HG03064 (cell line): ENCODE results near the gene GPR68.
"Not testable (repeated sequence)": the region's sequence is repeated elsewhere in the genome, so short reads cannot be mapped to it uniquely, and the experiment has no call there.

Source experiments
- ATAC-seq: cut with Tn5 transposase; IDR thresholded peaks from one replicate; pipeline ENCODE4 v1.9.1; 2021; ENCODE audit warnings: low read depth; ENCODE audit not compliant: unreplicated experiment

The GPR68 gene

DNA sequence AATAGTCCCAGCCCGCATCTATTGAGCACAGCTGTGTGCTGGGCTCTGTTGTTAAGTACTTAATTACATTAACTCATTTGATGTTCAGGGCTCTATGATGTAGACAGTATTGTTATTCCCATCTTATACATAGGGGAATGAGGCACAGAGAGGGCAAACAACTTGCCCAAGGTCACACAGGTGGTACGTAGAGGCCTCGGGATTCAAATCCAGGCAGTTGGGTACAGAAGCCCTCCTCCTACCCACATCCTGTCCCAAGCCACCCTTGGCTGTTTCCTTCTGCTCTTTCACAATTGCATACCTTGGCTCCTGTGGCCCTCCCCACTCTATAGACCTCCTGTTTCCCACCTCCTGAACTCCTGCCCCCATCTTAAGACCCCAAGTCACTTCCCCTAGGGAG, 10.0 kb upstream of the GPR68 start:
- no peak for ATAC-seq

- ATAC-seq = no peak
Measured at GRCh38 chr14:91253795-91254323, 9.4 kb upstream of the GPR68 start.

DNA sequence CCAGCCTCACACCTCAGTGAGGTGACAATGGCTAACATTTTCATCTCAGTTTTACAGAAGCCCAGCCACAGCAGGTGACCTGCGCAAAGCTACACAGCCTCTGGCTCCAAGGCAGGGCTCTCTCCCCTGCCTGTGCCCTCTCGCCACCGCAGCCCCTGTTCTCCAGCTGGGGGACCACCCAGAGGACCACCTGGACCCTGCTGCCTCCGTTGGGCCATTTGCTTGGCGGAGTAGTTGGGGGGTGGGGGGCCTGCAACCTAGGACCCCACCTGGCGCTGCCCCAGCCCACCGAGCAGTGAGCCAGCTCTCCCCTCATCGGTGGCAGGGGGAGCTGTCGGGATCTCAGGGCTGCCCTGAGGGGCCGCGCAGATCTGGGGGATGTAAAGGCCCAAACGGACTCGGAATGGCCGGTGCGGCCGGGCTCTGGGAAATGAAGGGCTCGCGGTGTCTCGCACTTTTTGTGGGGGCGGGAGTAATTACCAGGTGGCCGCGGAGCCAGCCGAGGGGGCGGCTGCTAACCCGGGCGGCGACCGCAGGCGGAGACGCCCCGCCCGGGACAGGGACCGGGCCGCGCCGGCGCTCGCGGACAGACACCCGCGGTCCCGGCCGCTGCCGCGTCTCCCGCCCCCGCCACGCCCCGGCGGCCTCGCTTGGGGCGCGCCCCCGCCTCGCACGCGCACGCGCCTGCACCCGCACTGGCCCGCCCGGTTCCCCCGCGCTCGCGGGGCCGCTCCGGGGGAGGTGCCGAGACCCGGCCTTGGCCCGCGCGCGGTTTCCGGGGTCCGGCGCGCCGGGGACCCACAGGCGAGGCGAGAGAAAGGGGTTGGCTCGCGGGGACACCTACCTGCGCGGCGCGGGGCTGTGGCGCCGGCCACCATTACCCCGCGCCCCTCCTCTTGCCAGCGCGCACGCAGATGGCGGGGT, 8.6 kb upstream of the GPR68 start:
- no peak for ATAC-seq

GRCh38 chr14:91250912-91251311, 6.4 kb upstream of the GPR68 start:
- no peak for ATAC-seq

GRCh38 chr14:91249841-91250616, 5.5 kb upstream of the GPR68 start:
- ATAC-seq = peak; percentile 76

DNA sequence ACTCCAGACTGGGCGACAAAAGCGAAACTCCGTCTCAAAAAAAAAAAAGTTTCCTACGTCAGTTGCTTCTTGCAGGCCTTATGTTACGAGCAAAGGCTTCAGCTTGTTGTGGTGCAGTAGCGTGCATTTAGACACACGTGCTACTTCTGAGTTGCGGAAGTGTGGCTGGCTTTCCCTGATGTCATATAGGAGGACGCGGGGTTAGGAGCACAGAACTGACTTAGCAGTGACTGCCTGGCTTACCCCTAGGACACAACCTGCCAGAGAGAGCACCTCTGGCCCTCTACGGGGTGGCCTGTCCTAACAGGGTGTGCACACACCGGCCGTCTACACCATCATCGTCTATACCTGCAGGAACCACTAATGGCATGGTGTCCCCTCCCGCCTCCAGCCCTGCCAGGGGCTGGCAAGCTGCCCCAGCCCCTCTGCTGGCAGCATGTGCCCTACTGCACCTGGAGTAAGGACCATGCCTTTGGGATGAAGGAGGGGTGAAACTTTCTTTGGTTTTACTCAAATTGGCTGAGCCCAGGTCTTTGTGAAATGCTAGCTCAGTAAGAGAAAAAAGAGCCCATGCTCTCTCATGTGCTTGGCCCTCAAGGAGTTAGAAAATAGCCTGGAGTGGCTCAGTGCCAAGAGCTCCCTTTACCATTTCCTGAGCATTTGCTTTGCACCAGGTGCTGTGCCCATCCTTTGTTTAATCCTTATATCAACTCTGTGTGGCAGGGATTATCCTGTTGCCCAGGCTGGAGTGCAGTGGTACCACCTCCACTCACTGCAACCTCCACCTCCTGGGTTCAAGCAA, 1.7 kb upstream of the GPR68 start:
- ATAC-seq = no peak

DNA sequence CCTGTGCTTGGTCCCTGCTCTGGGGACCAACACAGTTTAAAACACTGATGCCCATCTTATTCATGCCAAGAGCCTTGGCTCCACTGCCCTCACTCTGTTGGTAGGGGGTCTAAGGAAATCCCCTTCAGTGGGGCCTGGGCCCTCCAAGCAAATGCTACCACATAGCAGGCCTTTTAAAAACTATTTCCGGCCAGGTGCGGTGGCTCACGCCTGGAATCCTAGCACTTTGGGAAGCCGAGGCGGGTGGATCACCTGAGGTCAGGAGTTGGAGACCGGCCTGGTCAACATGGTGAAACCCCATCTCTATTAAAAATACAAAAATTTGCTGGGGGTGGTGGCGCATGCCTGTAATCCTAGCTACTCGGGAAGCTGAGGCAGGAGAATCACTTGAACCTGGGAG, 1.1 kb upstream of the GPR68 start:
- not testable (repeated sequence) for ATAC-seq

- ATAC-seq = no peak
Measured at GRCh38 chr14:91245029-91245428, 525 bp upstream of the GPR68 start.

GRCh38 chr14:91243074-91243471, 1.4 kb downstream of the GPR68 start:
- no peak for ATAC-seq

- no peak for ATAC-seq
Measured at GRCh38 chr14:91242635-91243034, 1.9 kb downstream of the GPR68 start.

DNA sequence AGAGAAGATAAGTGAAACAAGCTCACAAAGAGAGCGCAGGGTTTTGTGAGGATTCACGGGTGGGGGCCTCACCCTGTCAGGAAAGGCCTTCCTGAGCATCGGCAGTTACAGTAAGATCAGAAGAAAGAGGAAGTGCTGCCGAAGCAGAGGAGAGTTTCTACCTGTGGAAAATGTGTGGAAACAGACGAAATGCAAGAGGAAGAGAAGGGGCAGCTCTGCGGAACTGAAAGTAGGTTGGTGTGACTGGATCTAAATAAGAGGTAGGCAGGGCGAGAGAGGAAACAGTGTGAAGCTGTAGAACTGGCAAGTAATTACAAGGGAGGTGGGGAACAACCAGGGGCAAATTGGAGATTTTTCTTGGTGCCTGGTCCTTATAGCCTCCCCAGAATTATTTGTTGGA, 2.6 kb downstream of the GPR68 start:
- ATAC-seq = peak; percentile 58

- ATAC-seq = no peak
Measured at GRCh38 chr14:91238661-91239060, 5.8 kb downstream of the GPR68 start.

DNA sequence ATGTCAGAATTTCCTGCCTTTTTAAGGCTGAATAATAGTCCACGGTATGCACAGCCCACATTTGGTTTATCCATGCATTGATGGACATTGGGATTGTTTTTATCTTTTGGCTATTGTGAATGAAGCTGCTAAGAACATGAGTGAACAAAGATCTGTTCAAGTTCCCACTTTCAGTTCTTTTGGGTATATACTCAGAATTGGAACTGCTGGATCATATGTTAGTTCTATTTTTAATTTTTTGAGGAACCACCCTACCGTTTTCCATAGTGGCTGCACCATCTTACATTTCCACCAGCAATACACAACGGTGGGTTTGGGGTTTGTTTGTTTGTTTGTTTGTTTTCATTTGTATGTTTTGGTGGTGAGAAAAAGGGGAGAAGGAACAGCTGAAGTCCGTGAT, 6.4 kb downstream of the GPR68 start:
- ATAC-seq = no peak

- no peak for ATAC-seq
Measured at GRCh38 chr14:91237219-91237618, 7.3 kb downstream of the GPR68 start.

- no peak for ATAC-seq
Measured at GRCh38 chr14:91235841-91236240, 8.7 kb downstream of the GPR68 start.

GRCh38 chr14:91234791-91235114, 9.8 kb downstream of the GPR68 start:
- no peak for ATAC-seq

- no peak for ATAC-seq
Measured at GRCh38 chr14:91233936-91234790, 10.3 kb downstream of the GPR68 start.

DNA sequence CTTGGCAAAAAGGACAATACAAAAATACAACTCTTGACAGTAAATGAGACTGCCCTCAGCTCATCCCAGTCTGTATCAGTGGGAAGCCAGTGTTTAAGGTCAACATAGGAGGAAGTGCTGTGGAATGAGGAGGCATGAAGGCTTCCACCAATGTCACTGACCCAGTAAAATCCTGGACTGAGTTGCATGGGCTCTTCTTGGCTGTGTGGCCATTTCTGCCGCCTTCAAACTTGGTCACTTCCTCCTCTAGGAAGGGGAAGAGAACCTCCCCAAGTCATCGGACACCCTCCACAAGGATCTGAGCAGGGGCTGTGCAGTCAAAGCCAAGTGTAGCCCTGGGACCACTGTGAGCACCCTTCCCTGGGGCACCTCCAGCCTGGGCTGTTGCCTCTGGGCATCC, 11.9 kb downstream of the GPR68 start:
- no peak for ATAC-seq

GRCh38 chr14:91232052-91232451, 12.5 kb downstream of the GPR68 start:
- ATAC-seq = no peak

DNA sequence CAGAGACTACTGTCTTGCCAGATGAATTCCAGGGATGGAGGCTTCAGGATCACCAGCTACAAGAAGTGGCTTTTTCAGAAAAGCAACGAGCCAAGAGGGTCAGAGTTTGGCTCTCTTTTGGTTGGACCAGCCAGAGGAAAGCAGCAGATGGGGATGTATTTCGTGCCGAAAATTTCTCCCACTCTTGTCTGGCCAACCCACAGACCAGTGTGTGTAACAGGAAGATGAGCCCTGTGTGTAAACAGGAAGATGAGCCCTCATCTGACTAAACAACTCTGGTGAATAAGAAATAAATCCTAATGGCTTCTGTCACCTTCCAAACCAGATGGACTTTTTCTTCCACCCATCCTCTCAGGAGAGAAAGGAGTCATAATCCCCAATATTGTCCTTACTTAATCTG, 13.1 kb downstream of the GPR68 start:
- no peak for ATAC-seq
